Urinary bladder (tissue), 4 donors: ENCODE results near the gene GID4. TPM values are rescaled to one million over a fixed set of nuclear protein-coding genes. Genes with fewer than 3 reads are reported as not detected.

ENCODE experiments used
- DNase-seq: peaks from one replicate; pipeline ENCODE4 v3.0.0-alpha.2; 2015; ENCODE audit errors: extremely low spot score
- H3K27ac ChIP-seq: one replicate; pipeline ENCODE4 v1.5.1; 2013; ENCODE audit warnings: low read depth, mild to moderate bottlenecking, moderate library complexity
- H3K36me3 ChIP-seq: one replicate; pipeline ENCODE4 v1.6.1; 2013; ENCODE audit warnings: mild to moderate bottlenecking, moderate library complexity; ENCODE audit not compliant: insufficient read depth
- H3K4me1 ChIP-seq: one replicate; pipeline ENCODE4 v1.6.1; 2013; ENCODE audit warnings: mild to moderate bottlenecking, moderate library complexity; ENCODE audit not compliant: insufficient read depth
- H3K4me3 ChIP-seq: one replicate; pipeline ENCODE4 v1.5.1; 2013; ENCODE audit warnings: low read depth, low read length
- WGBS: extraction: QIAGEN DNeasy Blood & Tissue Kit; methylation state at CpG from one replicate; pipeline ENCODE4 v1.1.7; 2013; 5-methylcytosine and 5-hydroxymethylcytosine counted together
- polyA plus RNA-seq: library from polyadenylated mRNA; stranded (reverse); fragments of 200-250 nt; gene quantifications from one replicate; pipeline ENCODE4 v1.2.3, GENCODE V29; 2013
- total RNA-seq: library from RNA; depleted of rRNA; stranded (reverse); fragments of >200 nt; gene quantifications from one replicate; pipeline ENCODE4 v1.2.3, GENCODE V29; 2014
- donor health status: healthy with polysubstance abuse.
- donor health status: healthy.

GID4 gene
- total and polyA plus RNA-seq, 2 donors: 9.5 to 14.6 TPM

- Histone ChIP-seq H3K4me3 (no peak overlapping the region), H3K4me1 (no peaks in the 10 kb centered on the region), H3K36me3 (no peaks in the 10 kb centered on the region), H3K27ac (no peak overlapping the region)
- WGBS: 68% methylated on average over 1 of the region's 1 CpG
- no peak for DNase-seq
These were observed 2.6 kb downstream of the GID4 start for GRCh38 chr17:18041776-18042175.

GRCh38 chr17:18042983-18043382 is 3.8 kb downstream of the GID4 start:
- Histone ChIP-seq H3K4me3 (no peak overlapping the region), H3K36me3 (peaks cover 1% of the 10 kb centered on the region), H3K4me1 (no peaks in the 10 kb centered on the region), H3K27ac (no peak overlapping the region)
- no peak for DNase-seq
- 81% methylated on average over 8 of the region's 8 CpGs for WGBS

- no peak for DNase-seq
- no peak overlapping the region for H3K27ac ChIP-seq
- 73% methylated on average over 1 of the region's 1 CpG for WGBS
- no peak overlapping the region for H3K4me3 ChIP-seq
- peaks cover 1% of the 10 kb centered on the region for H3K36me3 ChIP-seq
- H3K4me1 ChIP-seq: no peaks in the 10 kb centered on the region
These were observed 4.3 kb downstream of the GID4 start for GRCh38 chr17:18043491-18043890.

- H3K27ac ChIP-seq: no peak overlapping the region
- H3K4me1 ChIP-seq: no peaks in the 10 kb centered on the region
- WGBS: 92% methylated on average over 3 of the region's 3 CpGs
- peaks cover 1% of the 10 kb centered on the region for H3K36me3 ChIP-seq
- H3K4me3 ChIP-seq: no peak overlapping the region
- no peak for DNase-seq
These were observed 5.4 kb downstream of the GID4 start for GRCh38 chr17:18044609-18045008.

- 85% methylated on average over 3 of the region's 3 CpGs for WGBS
- Histone ChIP-seq H3K27ac (no peak overlapping the region), H3K4me3 (no peak overlapping the region), H3K4me1 (no peaks in the 10 kb centered on the region), H3K36me3 (peaks cover 1% of the 10 kb centered on the region)
- DNase-seq: no peak
These were observed 6.6 kb downstream of the GID4 start for GRCh38 chr17:18045691-18046350.

GRCh38 chr17:18055597-18055996 is 16.4 kb downstream of the GID4 start:
- no peak for DNase-seq
- Histone ChIP-seq H3K4me1 (no peaks in the 10 kb centered on the region), H3K36me3 (peaks cover 2% of the 10 kb centered on the region), H3K27ac (no peak overlapping the region), H3K4me3 (no peak overlapping the region)
- WGBS: 93% methylated on average over 6 of the region's 6 CpGs

GRCh38 chr17:18056214-18056613 is 17.0 kb downstream of the GID4 start:
- WGBS: 90% methylated on average over 3 of the region's 3 CpGs
- Histone ChIP-seq H3K4me1 (no peaks in the 10 kb centered on the region), H3K36me3 (peaks cover 2% of the 10 kb centered on the region), H3K4me3 (no peak overlapping the region), H3K27ac (no peak overlapping the region)
- DNase-seq: no peak

- peaks cover 4% of the 10 kb centered on the region for H3K36me3 ChIP-seq
- no peak overlapping the region for H3K27ac ChIP-seq
- DNase-seq: no peak
- no peaks in the 10 kb centered on the region for H3K4me1 ChIP-seq
- H3K4me3 ChIP-seq: no peak overlapping the region
- 73% methylated on average over 5 of the region's 5 CpGs for WGBS
These were observed 20.1 kb downstream of the GID4 start for GRCh38 chr17:18059283-18059682.

GRCh38 chr17:18064053-18064452 is 24.8 kb downstream of the GID4 start:
- H3K4me1 ChIP-seq: no peaks in the 10 kb centered on the region
- 73% methylated on average over 2 of the region's 2 CpGs for WGBS
- H3K36me3 ChIP-seq: peaks cover 4% of the 10 kb centered on the region
- no peak for DNase-seq
- H3K4me3 ChIP-seq: no peak overlapping the region
- no peak overlapping the region for H3K27ac ChIP-seq

- WGBS: 95% methylated on average over 11 of the region's 11 CpGs
- Histone ChIP-seq H3K36me3 (peaks cover 4% of the 10 kb centered on the region), H3K4me3 (no peak overlapping the region), H3K4me1 (no peaks in the 10 kb centered on the region), H3K27ac (no peak overlapping the region)
- no peak for DNase-seq
These were observed 26.3 kb downstream of the GID4 start for GRCh38 chr17:18065546-18065945.

GRCh38 chr17:18066866-18067265 is 27.7 kb downstream of the GID4 start:
- H3K4me3 ChIP-seq: no peak overlapping the region
- peaks cover 1% of the 10 kb centered on the region for H3K36me3 ChIP-seq
- 93% methylated on average over 4 of the region's 4 CpGs for WGBS
- H3K27ac ChIP-seq: no peak overlapping the region
- no peak for DNase-seq
- no peaks in the 10 kb centered on the region for H3K4me1 ChIP-seq

- Histone ChIP-seq H3K4me1 (no peaks in the 10 kb centered on the region), H3K4me3 (no peak overlapping the region), H3K27ac (no peak overlapping the region), H3K36me3 (no peaks in the 10 kb centered on the region)
- WGBS: over 99% methylated on average over 2 of the region's 2 CpGs
- no peak for DNase-seq
These were observed 29.9 kb downstream of the GID4 start for GRCh38 chr17:18069101-18069500.

- 11% methylated on average over 8 of the region's 8 CpGs for WGBS
- DNase-seq: no peak
- Histone ChIP-seq H3K4me1 (no peaks in the 10 kb centered on the region), H3K4me3 (no peak overlapping the region), H3K27ac (no peak overlapping the region), H3K36me3 (no peaks in the 10 kb centered on the region)
These were observed 31.7 kb downstream of the GID4 start for GRCh38 chr17:18070861-18071340.

GRCh38 chr17:18071751-18072150 is 32.5 kb downstream of the GID4 start:
- Histone ChIP-seq H3K4me1 (no peaks in the 10 kb centered on the region), H3K36me3 (no peaks in the 10 kb centered on the region), H3K27ac (no peak overlapping the region), H3K4me3 (no peak overlapping the region)
- DNase-seq: no peak
